NCI-H1417 (cell line): Measurements from ENCODE around the gene EVPL.
"Not testable (repeated sequence)": the region's sequence is repeated elsewhere in the genome, so short reads cannot be mapped to it uniquely, and the experiment has no call there.

Experiments used
- DNase-seq, 3 experiments: peaks; one replicate each; lab custom pipeline; 2025; lab: John Stamatoyannopoulos, UW

The EVPL gene

GRCh38 chr17:76048025-76048605 is 21.0 kb upstream of the EVPL start:
- DNase-seq = no peak

- DNase-seq = no peak
These were observed 19.0 kb upstream of the EVPL start for GRCh38 chr17:76046064-76046463.

GRCh38 chr17:76044475-76045007 is 17.4 kb upstream of the EVPL start:
- DNase-seq = not testable (repeated sequence)

- DNase-seq = not testable (repeated sequence)
These were observed 15.8 kb upstream of the EVPL start for GRCh38 chr17:76042868-76043267.

- no peak for DNase-seq
These were observed 13.3 kb upstream of the EVPL start for GRCh38 chr17:76040376-76040775.

GRCh38 chr17:76039121-76039520 is 12.0 kb upstream of the EVPL start:
- DNase-seq = no peak

- no peak for DNase-seq
These were observed 10.9 kb upstream of the EVPL start for GRCh38 chr17:76038050-76038449.

- no peak for DNase-seq
These were observed 9.6 kb upstream of the EVPL start for GRCh38 chr17:76036497-76037261.

- DNase-seq = no peak
These were observed 7.6 kb upstream of the EVPL start for GRCh38 chr17:76034428-76035350.

- DNase-seq = no peak
These were observed 6.0 kb upstream of the EVPL start for GRCh38 chr17:76033139-76033538.

- DNase-seq = no peak
These were observed 5.6 kb upstream of the EVPL start for GRCh38 chr17:76032780-76033108.

- peak in 2 of 3 experiments; percentile 69 to 90 for DNase-seq
These were observed 5.1 kb upstream of the EVPL start for GRCh38 chr17:76032073-76032779.

GRCh38 chr17:76026714-76027158 is 370 bp downstream of the EVPL start:
- DNase-seq = peak in 1 of 3 experiments; percentile 28

GRCh38 chr17:76025294-76025693 is 1.8 kb downstream of the EVPL start:
- no peak for DNase-seq

GRCh38 chr17:76024353-76024752 is 2.8 kb downstream of the EVPL start:
- DNase-seq = no peak

GRCh38 chr17:76023900-76024237 is 3.2 kb downstream of the EVPL start:
- DNase-seq = no peak

- DNase-seq = no peak
These were observed 3.9 kb downstream of the EVPL start for GRCh38 chr17:76022973-76023899.

GRCh38 chr17:76022285-76022684 is 4.8 kb downstream of the EVPL start:
- DNase-seq = peak in 2 of 3 experiments; percentile 19 to 39

GRCh38 chr17:76019833-76020467 is 7.2 kb downstream of the EVPL start:
- DNase-seq = no peak

- no peak for DNase-seq
These were observed 8.3 kb downstream of the EVPL start for GRCh38 chr17:76018801-76019200.
